ENCODE results near the gene CERS1. TPM values are rescaled to one million over a fixed set of nuclear protein-coding genes. Genes with fewer than 3 reads are reported as not detected.

The CERS1 gene
- total and polyA plus RNA-seq, 2 experiments from 2014 or later, result 0.38 to 0.54 TPM

DNA sequence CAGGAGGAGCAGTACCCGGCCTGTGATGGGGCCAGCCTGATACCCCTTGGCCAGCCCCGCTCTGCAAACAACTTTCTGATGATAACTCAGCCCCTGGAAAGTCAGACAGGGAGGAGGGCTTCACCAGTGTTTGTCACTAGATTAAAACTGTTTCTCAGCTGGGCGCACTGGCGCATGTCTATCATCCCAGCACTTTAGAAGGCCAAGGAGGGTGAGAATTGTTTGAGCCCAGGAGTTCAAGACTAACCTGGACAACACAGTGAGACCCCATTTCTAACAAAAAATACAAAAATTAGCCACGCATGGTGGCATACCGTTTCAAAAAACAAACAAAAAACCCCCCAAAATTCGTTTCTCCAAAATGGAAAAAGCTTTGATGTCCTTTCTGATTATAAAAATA, 5.5 kb upstream of the CERS1 start:
- WGBS, 2 experiments (ENCODE audit: low coverage in 1 of 2, low lambda C conversion rate in 2 of 2, missing lambda C conversion rate in 2 of 2), result 90 to 92% methylated on average over 7 of the region's 7 CpGs
- DNase-seq, result no peak
- Histone ChIP-seq H3K79me2 (ENCODE audit: insufficient read depth) (no peaks in the 10 kb centered on the region), H2AFZ (no peak overlapping the region), H3K4me1 (ENCODE audit: insufficient read depth) (no peaks in the 10 kb centered on the region), H3K9me2 (ENCODE audit: insufficient read depth) (no peaks in the 10 kb centered on the region), H3K27ac (no peak overlapping the region), H3K27me3 (replicated peaks; ENCODE audit: insufficient read depth) (no peaks in the 10 kb centered on the region), H3K4me3 (no peak overlapping the region), H4K20me1 (ENCODE audit: insufficient read depth) (no peaks in the 10 kb centered on the region), H3K9ac (no peak overlapping the region), H3K36me3 (ENCODE audit: low read depth) (no peaks in the 10 kb centered on the region), H3F3A (ENCODE audit: insufficient read depth) (no peaks in the 10 kb centered on the region), H3K4me2 (ENCODE audit: unreplicated experiment) (no peak overlapping the region), H3K9me3 (ENCODE audit: low read depth) (no peaks in the 10 kb centered on the region)
- TF ChIP-seq EZH2phosphoT487 (IDR thresholded peaks at IDR 0.05; ENCODE audit: insufficient read depth, low read depth) (no peak), EZH2 (IDR thresholded peaks at IDR 0.05; ENCODE audit: insufficient read depth, poor library complexity, severe bottlenecking) (no peak)
- in situ Hi-C loops (cut with MboI), result no loop called here

DNA sequence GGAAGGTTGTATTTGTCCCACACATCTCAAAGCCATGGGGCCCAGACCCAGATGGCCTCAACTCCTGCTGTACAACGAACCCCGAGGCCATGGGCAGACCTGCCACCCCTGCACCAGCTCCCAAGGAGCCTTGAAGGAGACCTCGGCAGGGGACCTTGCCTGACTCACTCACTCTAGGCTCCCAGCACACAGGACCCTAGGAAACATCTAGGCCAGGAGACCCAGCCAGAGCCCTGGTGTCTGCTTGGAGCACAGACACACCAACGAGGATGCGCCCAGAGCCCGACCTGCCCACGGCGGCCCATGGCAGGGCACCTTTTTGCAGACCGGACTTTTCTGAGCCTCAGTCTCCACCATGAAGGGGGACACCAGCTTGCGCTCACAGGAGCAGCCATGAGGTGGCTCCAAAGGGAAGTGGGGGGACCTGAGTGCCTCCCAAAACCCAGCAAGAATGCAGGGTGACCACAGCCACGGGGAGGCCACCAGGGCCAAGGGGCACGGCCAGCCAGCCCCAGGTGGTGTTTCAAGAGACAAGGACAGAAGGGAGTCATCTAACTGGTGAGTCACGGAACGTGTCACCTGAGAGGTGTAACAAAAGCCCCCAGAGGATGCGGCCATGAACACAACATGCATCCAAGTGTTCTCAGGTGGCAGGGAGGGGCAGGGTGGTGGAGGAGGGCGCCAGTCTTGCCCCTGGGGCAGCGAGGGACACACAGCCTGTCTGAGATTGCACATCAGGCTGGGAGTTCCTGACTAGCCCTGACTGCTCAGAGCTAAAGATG, 4.9 kb upstream of the CERS1 start:
- WGBS, 2 experiments (ENCODE audit: low coverage in 1 of 2, low lambda C conversion rate in 2 of 2, missing lambda C conversion rate in 2 of 2), result 80 to 82% methylated on average over 16 to 17 of the region's 17 CpGs
- no peaks in the 10 kb centered on the region for H3K79me2 ChIP-seq (ENCODE audit: insufficient read depth)
- in situ Hi-C loops (cut with MboI), result no loop called here
- no peak overlapping the region for H3K27ac ChIP-seq
- no peaks in the 10 kb centered on the region for H4K20me1 ChIP-seq (ENCODE audit: insufficient read depth)
- no peaks in the 10 kb centered on the region for H3F3A ChIP-seq (ENCODE audit: insufficient read depth)
- H3K9me2 ChIP-seq (ENCODE audit: insufficient read depth), result no peaks in the 10 kb centered on the region
- no peak for DNase-seq
- H2AFZ ChIP-seq, result no peak overlapping the region
- H3K36me3 ChIP-seq (ENCODE audit: low read depth), result no peaks in the 10 kb centered on the region
- TF ChIP-seq EZH2 (IDR thresholded peaks at IDR 0.05; ENCODE audit: insufficient read depth, poor library complexity, severe bottlenecking), result no peak
- TF ChIP-seq EZH2phosphoT487 (IDR thresholded peaks at IDR 0.05; ENCODE audit: insufficient read depth, low read depth), result no peak
- H3K9ac ChIP-seq, result no peak overlapping the region
- no peak overlapping the region for H3K4me3 ChIP-seq
- H3K27me3 ChIP-seq (replicated peaks; ENCODE audit: insufficient read depth), result no peaks in the 10 kb centered on the region
- no peaks in the 10 kb centered on the region for H3K9me3 ChIP-seq (ENCODE audit: low read depth)
- no peak overlapping the region for H3K4me2 ChIP-seq (ENCODE audit: unreplicated experiment)
- no peaks in the 10 kb centered on the region for H3K4me1 ChIP-seq (ENCODE audit: insufficient read depth)

DNA sequence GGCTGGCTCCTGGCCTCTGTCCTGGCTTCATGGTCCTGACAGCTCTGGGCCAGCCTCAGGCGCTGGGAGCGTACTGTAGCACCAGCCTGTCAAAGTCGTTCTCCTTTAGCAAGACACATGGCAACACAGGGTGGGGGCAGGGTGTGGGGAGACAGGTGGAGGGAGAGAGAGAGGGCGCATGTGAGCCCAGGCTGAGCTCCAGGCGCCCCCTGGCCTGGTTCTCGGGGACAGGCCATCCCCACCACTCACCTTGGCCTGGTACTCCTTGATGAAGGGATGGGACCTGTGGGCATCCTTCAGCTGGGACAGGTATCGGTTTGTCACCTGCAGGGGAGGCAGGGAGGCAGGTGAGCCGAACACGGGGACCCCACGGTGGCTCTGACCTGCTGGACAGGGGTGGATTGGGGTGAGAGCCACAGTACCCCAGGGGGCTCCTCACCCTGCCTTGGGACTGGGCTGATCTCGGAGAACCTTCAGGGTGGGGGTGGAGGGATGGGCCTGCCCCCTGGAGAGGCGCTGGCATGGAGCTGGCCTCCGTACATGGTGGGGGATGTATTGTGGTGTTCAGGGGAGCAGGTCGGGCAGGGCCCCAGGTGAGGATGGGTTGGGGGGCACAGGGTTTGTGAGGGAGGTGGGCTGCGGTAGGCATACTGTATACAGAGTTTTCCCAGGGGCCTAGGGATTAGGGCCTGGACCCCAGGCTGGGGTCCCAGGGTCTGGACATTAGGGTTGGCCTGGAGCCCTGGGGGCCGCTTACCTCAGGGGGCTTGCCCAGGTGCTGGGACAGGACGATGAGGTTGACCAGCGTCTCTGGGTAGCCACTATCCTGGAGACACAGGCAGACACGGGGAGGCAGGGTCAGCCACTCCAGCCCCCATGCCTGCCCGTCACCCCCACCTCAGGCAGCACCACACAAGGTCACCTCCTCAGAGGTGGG, 3.9 kb upstream of the CERS1 start:
- H2AFZ ChIP-seq, result no peak overlapping the region
- no peak overlapping the region for H3K27ac ChIP-seq
- H3K4me2 ChIP-seq (ENCODE audit: unreplicated experiment), result no peak overlapping the region
- H3F3A ChIP-seq (ENCODE audit: insufficient read depth), result no peaks in the 10 kb centered on the region
- TF ChIP-seq EZH2phosphoT487 (IDR thresholded peaks at IDR 0.05; ENCODE audit: insufficient read depth, low read depth) (no peak), EZH2 (IDR thresholded peaks at IDR 0.05; ENCODE audit: insufficient read depth, poor library complexity, severe bottlenecking) (no peak)
- WGBS, 2 experiments (ENCODE audit: low coverage in 1 of 2, low lambda C conversion rate in 2 of 2, missing lambda C conversion rate in 2 of 2), result 78 to 84% methylated on average over 19 of the region's 20 CpGs
- no peaks in the 10 kb centered on the region for H3K9me2 ChIP-seq (ENCODE audit: insufficient read depth)
- H3K36me3 ChIP-seq (ENCODE audit: low read depth), result no peaks in the 10 kb centered on the region
- H3K79me2 ChIP-seq (ENCODE audit: insufficient read depth), result no peaks in the 10 kb centered on the region
- H3K4me3 ChIP-seq, result no peak overlapping the region
- in situ Hi-C loops (cut with MboI), result no loop called here
- H3K4me1 ChIP-seq (ENCODE audit: insufficient read depth), result no peaks in the 10 kb centered on the region
- no peaks in the 10 kb centered on the region for H3K9me3 ChIP-seq (ENCODE audit: low read depth)
- no peak for DNase-seq
- no peaks in the 10 kb centered on the region for H4K20me1 ChIP-seq (ENCODE audit: insufficient read depth)
- H3K27me3 ChIP-seq (replicated peaks; ENCODE audit: insufficient read depth), result no peaks in the 10 kb centered on the region
- no peak overlapping the region for H3K9ac ChIP-seq

DNA sequence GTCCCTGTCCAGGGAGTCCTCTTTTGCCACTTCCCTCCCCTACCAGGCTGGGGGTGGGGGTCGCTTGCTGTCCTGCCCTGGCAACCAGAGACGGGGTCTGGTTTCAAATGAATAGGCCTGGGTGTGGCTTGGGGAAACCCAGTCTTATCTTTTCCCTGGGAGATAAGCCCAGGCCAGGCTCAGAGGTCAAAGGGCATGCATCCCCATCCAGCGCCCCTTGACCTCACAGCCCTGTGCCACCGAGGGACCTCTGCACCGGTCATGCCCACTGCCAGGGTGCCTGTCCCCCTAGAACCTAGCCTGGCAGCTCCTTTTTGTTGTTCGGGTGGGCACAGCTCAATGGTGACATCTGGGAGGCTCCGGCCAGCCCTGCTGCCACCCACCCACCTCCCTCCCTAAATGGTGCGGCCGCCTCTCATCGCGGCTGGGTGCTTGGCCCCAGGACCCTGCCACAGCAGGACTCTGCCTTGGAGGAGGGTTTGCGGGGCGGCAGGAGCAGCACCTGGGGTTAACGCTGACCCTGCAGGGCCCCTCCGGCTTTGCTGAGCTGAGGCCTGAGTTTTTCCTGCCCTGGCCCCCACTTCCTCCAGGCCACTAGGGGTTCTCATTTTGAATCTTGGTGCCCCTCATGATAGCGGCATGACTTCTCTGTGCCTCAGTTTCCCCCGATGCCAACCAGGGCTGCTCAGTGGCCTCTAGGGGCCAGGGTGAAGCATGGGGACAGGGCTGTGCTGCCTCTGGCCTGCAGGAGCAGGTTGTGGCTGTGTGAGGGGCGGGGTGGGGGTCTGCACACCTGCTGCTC, 2.9 kb upstream of the CERS1 start:
- Histone ChIP-seq H3K79me2 (ENCODE audit: insufficient read depth) (no peaks in the 10 kb centered on the region), H3K4me3 (no peak overlapping the region), H3F3A (ENCODE audit: insufficient read depth) (no peaks in the 10 kb centered on the region), H3K9ac (no peak overlapping the region), H4K20me1 (ENCODE audit: insufficient read depth) (no peaks in the 10 kb centered on the region), H3K9me3 (ENCODE audit: low read depth) (no peaks in the 10 kb centered on the region), H3K9me2 (ENCODE audit: insufficient read depth) (no peaks in the 10 kb centered on the region), H3K4me2 (ENCODE audit: unreplicated experiment) (no peak overlapping the region), H3K36me3 (ENCODE audit: low read depth) (no peaks in the 10 kb centered on the region), H3K4me1 (ENCODE audit: insufficient read depth) (no peaks in the 10 kb centered on the region), H2AFZ (no peak overlapping the region), H3K27me3 (replicated peaks; ENCODE audit: insufficient read depth) (no peaks in the 10 kb centered on the region), H3K27ac (no peak overlapping the region)
- WGBS, 2 experiments (ENCODE audit: low coverage in 1 of 2, low lambda C conversion rate in 2 of 2, missing lambda C conversion rate in 2 of 2), result 80 to 81% methylated on average over 18 of the region's 18 CpGs
- no peak for DNase-seq
- in situ Hi-C loops (cut with MboI), result no loop called here
- no peak for TF ChIP-seq EZH2 (IDR thresholded peaks at IDR 0.05; ENCODE audit: insufficient read depth, poor library complexity, severe bottlenecking)
- TF ChIP-seq EZH2phosphoT487 (IDR thresholded peaks at IDR 0.05; ENCODE audit: insufficient read depth, low read depth), result no peak
